GM12875 (cell line): ENCODE data around the gene NOVA2.

Experiments
- H3K4me3 ChIP-seq: one replicate; pipeline ENCODE4 v1.5.1; 2011; ENCODE audit warnings: low read depth, low read length, control low read depth
- TF ChIP-seq, protein P1 (sequence below): IDR thresholded peaks from 2 replicates; pipeline ENCODE4 v1.5.1; 2011; ENCODE audit warnings: low read depth, mild to moderate bottlenecking, control low read depth, inconsistent platforms, low read length, moderate library complexity, borderline replicate concordance; ENCODE audit not compliant: insufficient read depth

Gene NOVA2

DNA sequence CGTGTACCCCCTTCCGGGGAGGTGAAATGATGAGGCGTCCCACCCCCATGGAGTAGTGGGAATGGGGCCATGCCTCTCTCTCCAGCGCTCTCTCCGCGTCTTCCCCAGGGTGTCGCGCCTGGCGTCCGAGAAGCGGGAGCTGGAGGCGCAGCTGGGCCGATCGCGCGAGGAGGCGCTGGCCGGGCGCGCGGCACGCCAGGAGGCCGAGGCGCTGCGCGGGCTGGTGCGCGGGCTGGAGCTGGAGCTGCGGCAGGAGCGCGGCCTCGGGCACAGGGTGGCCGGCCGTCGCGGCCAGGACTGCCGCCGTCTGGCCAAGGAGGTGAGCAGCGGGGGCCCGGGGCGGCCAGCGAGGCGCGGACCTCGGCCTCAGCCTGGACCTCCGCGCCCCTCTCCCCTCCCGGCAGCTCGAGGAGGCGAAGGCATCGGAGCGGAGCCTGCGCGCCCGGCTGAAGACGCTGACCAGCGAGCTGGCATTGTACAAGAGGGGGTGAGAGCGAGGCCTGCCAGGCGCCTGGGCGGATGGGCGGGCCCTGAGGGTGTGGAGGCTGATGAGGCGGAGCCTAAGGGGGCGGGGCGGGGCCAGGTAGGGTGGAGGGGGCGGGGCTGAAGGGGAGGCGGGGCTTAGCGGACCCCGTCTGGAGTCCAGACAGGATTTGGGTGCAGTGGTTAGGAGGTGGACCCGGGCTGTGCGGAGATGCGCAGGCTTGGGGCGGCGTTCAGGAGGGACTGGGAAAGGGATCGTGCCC lies 41.4 kb upstream of the NOVA2 start:
- H3K4me3 ChIP-seq: peak overlapping the region; percentile 10
- TF ChIP-seq, protein P1, sequence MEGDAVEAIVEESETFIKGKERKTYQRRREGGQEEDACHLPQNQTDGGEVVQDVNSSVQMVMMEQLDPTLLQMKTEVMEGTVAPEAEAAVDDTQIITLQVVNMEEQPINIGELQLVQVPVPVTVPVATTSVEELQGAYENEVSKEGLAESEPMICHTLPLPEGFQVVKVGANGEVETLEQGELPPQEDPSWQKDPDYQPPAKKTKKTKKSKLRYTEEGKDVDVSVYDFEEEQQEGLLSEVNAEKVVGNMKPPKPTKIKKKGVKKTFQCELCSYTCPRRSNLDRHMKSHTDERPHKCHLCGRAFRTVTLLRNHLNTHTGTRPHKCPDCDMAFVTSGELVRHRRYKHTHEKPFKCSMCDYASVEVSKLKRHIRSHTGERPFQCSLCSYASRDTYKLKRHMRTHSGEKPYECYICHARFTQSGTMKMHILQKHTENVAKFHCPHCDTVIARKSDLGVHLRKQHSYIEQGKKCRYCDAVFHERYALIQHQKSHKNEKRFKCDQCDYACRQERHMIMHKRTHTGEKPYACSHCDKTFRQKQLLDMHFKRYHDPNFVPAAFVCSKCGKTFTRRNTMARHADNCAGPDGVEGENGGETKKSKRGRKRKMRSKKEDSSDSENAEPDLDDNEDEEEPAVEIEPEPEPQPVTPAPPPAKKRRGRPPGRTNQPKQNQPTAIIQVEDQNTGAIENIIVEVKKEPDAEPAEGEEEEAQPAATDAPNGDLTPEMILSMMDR: no peak

DNA sequence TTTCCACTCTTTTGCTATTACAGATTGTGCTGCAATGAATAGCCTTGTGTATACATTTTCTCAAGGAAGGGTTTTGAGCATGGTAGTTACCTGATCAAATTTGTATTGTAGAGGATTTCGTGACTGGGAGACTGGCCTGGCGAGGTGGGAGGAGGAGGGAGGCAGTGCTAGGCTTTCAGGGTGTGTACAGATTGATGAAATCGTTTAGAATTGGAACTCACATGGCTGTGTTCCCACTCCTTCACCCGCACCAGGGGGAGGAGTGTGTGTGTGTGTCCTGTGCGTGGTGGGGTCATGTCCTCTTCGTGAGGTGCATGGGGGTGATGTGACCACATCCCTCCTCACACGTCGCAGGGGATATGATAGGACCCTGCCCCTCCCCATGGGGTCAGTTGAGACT lies 40.9 kb upstream of the NOVA2 start:
- H3K4me3 ChIP-seq: no peak overlapping the region
- TF ChIP-seq, protein P1: no peak

DNA sequence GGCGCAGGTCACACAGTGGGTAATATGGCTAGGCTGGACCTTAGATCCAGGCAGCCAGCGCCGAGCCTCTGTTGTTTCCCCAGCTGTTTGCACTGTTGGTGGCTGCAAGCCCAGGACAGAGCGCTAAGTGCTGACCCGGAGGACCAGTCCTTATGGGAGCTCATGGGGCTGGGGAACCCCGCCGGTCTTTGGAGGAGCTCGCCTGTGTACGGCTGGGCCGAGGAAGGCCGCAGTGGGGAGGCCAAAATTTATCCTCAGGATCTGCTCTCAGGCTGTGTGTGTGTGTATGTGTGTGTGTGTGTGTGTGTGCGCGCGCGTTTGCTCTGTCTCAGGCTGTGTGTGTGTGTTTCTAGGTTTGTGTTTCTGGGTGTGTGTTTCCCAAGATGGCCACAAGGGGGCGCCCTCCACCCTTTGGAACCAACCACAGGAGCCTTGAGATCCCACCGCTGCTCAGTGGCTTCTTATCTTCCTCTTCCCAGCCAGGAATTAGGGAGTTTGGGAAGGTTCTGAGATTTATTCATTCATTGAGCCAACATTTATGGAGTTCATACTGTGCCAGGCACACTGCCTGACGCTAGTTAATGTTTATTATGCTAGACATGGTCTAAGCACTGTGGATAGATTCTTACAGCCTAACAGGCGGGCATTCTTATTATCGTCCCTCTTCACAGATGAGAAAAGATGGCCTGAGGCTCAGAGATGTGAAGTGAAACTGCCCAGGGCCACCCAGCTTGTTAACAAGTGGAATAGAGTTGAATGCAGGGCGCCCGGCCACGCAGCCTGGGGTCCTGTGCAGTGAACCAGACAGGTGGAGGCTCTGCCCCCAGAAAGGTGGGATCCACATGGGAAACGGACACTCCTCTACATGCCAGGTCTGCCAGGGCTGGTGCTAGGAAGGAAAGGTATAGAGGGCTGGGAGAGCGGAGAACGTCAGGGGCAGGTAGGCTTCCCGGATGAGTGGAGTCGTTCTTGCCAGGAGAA lies 36.2 kb upstream of the NOVA2 start:
- TF ChIP-seq, protein P1: peak; percentile 78
- H3K4me3 ChIP-seq: no peak overlapping the region

DNA sequence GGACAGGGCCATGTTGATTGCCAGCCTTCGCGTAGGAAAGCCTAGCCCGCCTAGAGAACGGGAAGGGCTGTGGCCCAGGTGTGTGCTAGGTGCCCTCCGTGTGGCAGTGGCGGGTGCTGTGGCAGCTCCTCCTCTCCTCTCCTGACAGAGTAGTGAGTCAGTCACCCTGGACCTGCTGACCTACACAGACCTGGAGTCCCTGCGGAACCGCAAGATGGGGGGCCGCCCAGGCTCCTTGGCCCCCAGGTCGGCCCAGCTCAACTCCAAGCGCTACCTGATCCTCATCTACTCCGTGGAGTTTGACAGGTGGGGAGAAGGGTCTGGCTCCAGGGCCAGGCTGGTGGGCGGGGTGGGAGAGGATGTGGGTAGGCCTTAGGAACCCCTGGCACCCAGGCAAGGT lies 32.7 kb upstream of the NOVA2 start:
- no peak overlapping the region for H3K4me3 ChIP-seq
- TF ChIP-seq, protein P1: no peak

DNA sequence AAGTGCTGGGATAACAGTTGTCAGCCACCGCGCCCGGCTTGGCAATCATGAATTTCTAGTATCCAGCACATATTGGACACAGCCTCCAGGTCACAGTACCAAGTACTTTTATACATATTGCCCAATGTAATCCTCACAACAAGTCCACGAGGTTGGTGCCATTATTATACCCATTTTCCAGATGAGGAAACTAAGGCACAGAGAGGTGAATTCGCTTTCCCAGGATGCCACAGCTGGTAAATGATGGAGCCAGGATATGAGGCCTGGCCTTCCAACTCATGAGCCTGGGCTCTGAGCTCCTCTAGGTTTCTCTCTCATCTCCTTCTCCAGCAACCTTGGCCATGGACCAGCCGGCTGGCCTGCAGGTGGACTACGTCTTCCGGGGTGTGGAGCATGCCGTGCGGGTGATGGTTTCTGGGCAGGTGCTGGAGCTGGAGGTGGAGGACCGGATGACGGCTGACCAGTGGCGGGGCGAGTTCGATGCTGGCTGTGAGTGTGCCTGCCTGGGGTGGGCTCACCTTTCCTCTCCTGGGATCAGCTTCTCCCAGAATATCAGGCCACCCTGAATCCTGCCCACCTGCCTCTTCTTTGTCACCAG lies 29.1 kb upstream of the NOVA2 start:
- H3K4me3 ChIP-seq: no peak overlapping the region
- TF ChIP-seq, protein P1: no peak

DNA sequence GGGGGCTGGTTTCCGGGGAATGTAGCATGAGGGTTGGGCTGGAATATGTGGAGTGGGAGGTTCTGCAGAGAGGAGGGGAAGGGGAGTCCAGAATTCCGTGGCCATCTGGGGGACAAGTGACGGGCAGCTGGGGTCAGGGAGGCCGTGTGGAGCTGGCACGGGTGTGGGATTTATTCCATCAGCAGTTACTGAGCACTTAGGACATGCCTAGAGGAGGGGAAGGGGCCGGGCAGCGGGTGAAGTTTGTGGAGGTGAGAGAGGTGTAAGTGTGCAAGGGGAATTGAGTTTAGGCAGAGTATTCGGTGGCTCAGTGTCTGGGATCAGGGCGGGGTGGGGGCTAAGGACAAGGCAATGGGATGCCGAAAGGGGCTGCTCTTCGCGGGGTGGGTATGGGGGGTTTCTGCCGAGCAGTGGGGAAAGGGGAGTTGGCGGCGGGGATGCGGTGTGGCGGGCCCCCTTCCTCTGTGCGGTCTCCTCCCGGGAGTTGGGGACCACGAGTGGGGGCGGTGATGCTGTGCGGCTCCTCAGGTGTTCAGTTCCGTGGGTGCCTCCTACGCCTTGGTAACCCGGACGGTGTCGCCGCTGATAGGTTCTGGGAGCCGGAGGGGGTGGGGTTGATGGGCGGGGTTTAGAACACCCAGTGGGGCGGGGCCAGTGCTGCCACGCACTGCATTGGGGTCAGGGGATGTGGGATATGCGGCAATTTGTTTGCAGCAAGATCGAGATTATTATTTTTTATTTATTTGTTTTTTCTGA lies 27.0 kb upstream of the NOVA2 start:
- TF ChIP-seq, protein P1: no peak
- peak overlapping the region; percentile 35 for H3K4me3 ChIP-seq
